Activated T-helper 1 cell treated with anti-CD3 and anti-CD28 coated beads, Interleukin-12 subunit alpha, Interleukin-12 subunit beta, Interleukin-2, Interleukin-4 antibody, amounts not matched to agents 30 ng/mL and 10 ng/mL and 1 ng/mL, durations not matched to agents 14 hours and 24 hours and 36 hours (primary cell): ENCODE measurements around the gene ADIPOR2. TPM values are rescaled to one million over a fixed set of nuclear protein-coding genes. Genes with fewer than 3 reads are reported as not detected.

Source experiments
- DNase-seq: peaks from one replicate; pipeline ENCODE4 v3.0.0; 2021; ENCODE audit warnings: low spot score
- H3K27ac Mint-ChIP-seq: one replicate; pipeline ENCODE4 v1.8.0; 2021; ENCODE audit warnings: mild to moderate bottlenecking, mixed read lengths
- H3K27me3 Mint-ChIP-seq: one replicate; pipeline ENCODE4 v1.8.0; 2022; ENCODE audit warnings: mild to moderate bottlenecking, moderate library complexity, mixed read lengths; ENCODE audit not compliant: insufficient read depth
- H3K36me3 Mint-ChIP-seq: one replicate; pipeline ENCODE4 v1.8.0; 2021; ENCODE audit warnings: low read depth, mixed read lengths
- H3K4me1 Mint-ChIP-seq: one replicate; pipeline ENCODE4 v1.8.0; 2021; ENCODE audit warnings: low read depth, mixed read lengths
- H3K4me3 Mint-ChIP-seq: one replicate; pipeline ENCODE4 v1.8.0; 2021; ENCODE audit warnings: mild to moderate bottlenecking, moderate library complexity, mixed read lengths
- H3K9me3 Mint-ChIP-seq: one replicate; pipeline ENCODE4 v1.8.0; 2021; ENCODE audit warnings: mixed read lengths
- intact Hi-C: fragments of 100-400 bp; cut with micrococcal nuclease; formaldehyde crosslinking; loops from one replicate; pipeline ENCODE4 v1.15.1; 2024
- total RNA-seq: library from RNA; stranded (reverse); gene quantifications from 2 replicates; pipeline ENCODE4 v1.2.3, GENCODE V29; 2022

Gene ADIPOR2
- total RNA-seq, 1 donor from 2014 or later: 69.4 TPM

GRCh38 chr12:1760566-1761382 lies 69.9 kb downstream of the ADIPOR2 start:
- Mint-ChIP-seq H3K9me3 (no peaks in the 10 kb centered on the region), H3K27ac (no peak overlapping the region), H3K4me1 (peaks cover 7% of the 10 kb centered on the region), H3K36me3 (peaks cover 27% of the 10 kb centered on the region), H3K27me3 (no peaks in the 10 kb centered on the region), H3K4me3 (no peak overlapping the region)
- intact Hi-C loops: no loop called here
- DNase-seq: no peak

GRCh38 chr12:1761857-1762256 lies 71.0 kb downstream of the ADIPOR2 start:
- intact Hi-C loops: no loop called here
- Mint-ChIP-seq H3K36me3 (peaks cover 22% of the 10 kb centered on the region), H3K4me3 (no peak overlapping the region), H3K4me1 (peaks cover 7% of the 10 kb centered on the region), H3K27ac (no peak overlapping the region), H3K9me3 (no peaks in the 10 kb centered on the region), H3K27me3 (no peaks in the 10 kb centered on the region)
- no peak for DNase-seq

GRCh38 chr12:1763153-1763552 lies 72.3 kb downstream of the ADIPOR2 start:
- intact Hi-C loops: no loop called here

GRCh38 chr12:1766110-1766509 lies 75.2 kb downstream of the ADIPOR2 start:
- no peak overlapping the region for H3K27ac Mint-ChIP-seq
- intact Hi-C loops: no loop called here

More at GRCh38 chr12:1763153-1763552, 72.3 kb downstream of the ADIPOR2 start:
- no peaks in the 10 kb centered on the region for H3K27me3 Mint-ChIP-seq
- no peaks in the 10 kb centered on the region for H3K9me3 Mint-ChIP-seq
- no peak overlapping the region for H3K4me3 Mint-ChIP-seq
- H3K4me1 Mint-ChIP-seq: peaks cover 7% of the 10 kb centered on the region
- no peak overlapping the region for H3K27ac Mint-ChIP-seq
- H3K36me3 Mint-ChIP-seq: peaks cover 17% of the 10 kb centered on the region
- DNase-seq: no peak

GRCh38 chr12:1767407-1768090 lies 76.7 kb downstream of the ADIPOR2 start:
- Mint-ChIP-seq H3K9me3 (no peaks in the 10 kb centered on the region), H3K4me3 (no peak overlapping the region), H3K27me3 (no peaks in the 10 kb centered on the region), H3K27ac (no peak overlapping the region), H3K36me3 (peaks cover 5% of the 10 kb centered on the region), H3K4me1 (no peaks in the 10 kb centered on the region)
- no peak for DNase-seq
- intact Hi-C loops: no loop called here

More at GRCh38 chr12:1766110-1766509, 75.2 kb downstream of the ADIPOR2 start:
- no peak for DNase-seq
- Mint-ChIP-seq H3K4me1 (no peaks in the 10 kb centered on the region), H3K27me3 (no peaks in the 10 kb centered on the region), H3K36me3 (peaks cover 8% of the 10 kb centered on the region), H3K9me3 (no peaks in the 10 kb centered on the region), H3K4me3 (no peak overlapping the region)

- no peak overlapping the region for H3K4me3 Mint-ChIP-seq
- no peaks in the 10 kb centered on the region for H3K9me3 Mint-ChIP-seq
- DNase-seq: no peak
- H3K36me3 Mint-ChIP-seq: peaks cover 5% of the 10 kb centered on the region
- no peaks in the 10 kb centered on the region for H3K4me1 Mint-ChIP-seq
- H3K27me3 Mint-ChIP-seq: no peaks in the 10 kb centered on the region
- intact Hi-C loops: no loop called here
- H3K27ac Mint-ChIP-seq: no peak overlapping the region
Observed at GRCh38 chr12:1768615-1769014, 77.7 kb downstream of the ADIPOR2 start.

GRCh38 chr12:1769809-1770494 lies 79.1 kb downstream of the ADIPOR2 start:
- intact Hi-C loops: no loop called here
- H3K9me3 Mint-ChIP-seq: no peaks in the 10 kb centered on the region
- H3K4me1 Mint-ChIP-seq: no peaks in the 10 kb centered on the region
- DNase-seq: no peak
- no peaks in the 10 kb centered on the region for H3K27me3 Mint-ChIP-seq
- H3K36me3 Mint-ChIP-seq: peaks cover 7% of the 10 kb centered on the region
- no peak overlapping the region for H3K27ac Mint-ChIP-seq
- H3K4me3 Mint-ChIP-seq: no peak overlapping the region

GRCh38 chr12:1773937-1774655 lies 83.2 kb downstream of the ADIPOR2 start:
- Mint-ChIP-seq H3K27me3 (no peaks in the 10 kb centered on the region), H3K4me1 (peaks cover 17% of the 10 kb centered on the region), H3K27ac (no peak overlapping the region), H3K9me3 (no peaks in the 10 kb centered on the region), H3K4me3 (no peak overlapping the region), H3K36me3 (peaks cover 17% of the 10 kb centered on the region)
- DNase-seq: no peak
- intact Hi-C loops: no loop called here

GRCh38 chr12:1776170-1776921 lies 85.5 kb downstream of the ADIPOR2 start:
- H3K9me3 Mint-ChIP-seq: no peaks in the 10 kb centered on the region
- DNase-seq: no peak
- H3K27ac Mint-ChIP-seq: no peak overlapping the region
- H3K27me3 Mint-ChIP-seq: no peaks in the 10 kb centered on the region
- H3K4me1 Mint-ChIP-seq: peaks cover 17% of the 10 kb centered on the region
- peaks cover 24% of the 10 kb centered on the region for H3K36me3 Mint-ChIP-seq
- no peak overlapping the region for H3K4me3 Mint-ChIP-seq
- intact Hi-C loops: no loop called here

- Mint-ChIP-seq H3K9me3 (no peaks in the 10 kb centered on the region), H3K4me1 (peaks cover 17% of the 10 kb centered on the region), H3K36me3 (peaks cover 24% of the 10 kb centered on the region), H3K27ac (no peak overlapping the region), H3K4me3 (no peak overlapping the region), H3K27me3 (no peaks in the 10 kb centered on the region)
- DNase-seq: no peak
- intact Hi-C loops: no loop called here
Observed at GRCh38 chr12:1777798-1778197, 86.9 kb downstream of the ADIPOR2 start.

GRCh38 chr12:1778911-1779310 lies 88.0 kb downstream of the ADIPOR2 start:
- no peak for DNase-seq
- peaks cover 17% of the 10 kb centered on the region for H3K4me1 Mint-ChIP-seq
- H3K27me3 Mint-ChIP-seq: no peaks in the 10 kb centered on the region
- intact Hi-C loops: no loop called here
- H3K4me3 Mint-ChIP-seq: no peak overlapping the region
- no peak overlapping the region for H3K27ac Mint-ChIP-seq
- no peaks in the 10 kb centered on the region for H3K9me3 Mint-ChIP-seq
- H3K36me3 Mint-ChIP-seq: peaks cover 23% of the 10 kb centered on the region

GRCh38 chr12:1779783-1780182 lies 88.9 kb downstream of the ADIPOR2 start:
- Mint-ChIP-seq H3K27me3 (no peaks in the 10 kb centered on the region), H3K36me3 (peaks cover 29% of the 10 kb centered on the region), H3K4me3 (no peak overlapping the region), H3K27ac (no peak overlapping the region), H3K4me1 (peaks cover 17% of the 10 kb centered on the region), H3K9me3 (no peaks in the 10 kb centered on the region)
- DNase-seq: no peak
- intact Hi-C loops: no loop called here
